GM21529 (cell line): Measurements from ENCODE around the gene SNX20.

ENCODE experiments used
- ATAC-seq: cut with Tn5 transposase; IDR thresholded peaks from one replicate; pipeline ENCODE4 v1.9.1; 2021; ENCODE audit not compliant: unreplicated experiment

The SNX20 gene

DNA sequence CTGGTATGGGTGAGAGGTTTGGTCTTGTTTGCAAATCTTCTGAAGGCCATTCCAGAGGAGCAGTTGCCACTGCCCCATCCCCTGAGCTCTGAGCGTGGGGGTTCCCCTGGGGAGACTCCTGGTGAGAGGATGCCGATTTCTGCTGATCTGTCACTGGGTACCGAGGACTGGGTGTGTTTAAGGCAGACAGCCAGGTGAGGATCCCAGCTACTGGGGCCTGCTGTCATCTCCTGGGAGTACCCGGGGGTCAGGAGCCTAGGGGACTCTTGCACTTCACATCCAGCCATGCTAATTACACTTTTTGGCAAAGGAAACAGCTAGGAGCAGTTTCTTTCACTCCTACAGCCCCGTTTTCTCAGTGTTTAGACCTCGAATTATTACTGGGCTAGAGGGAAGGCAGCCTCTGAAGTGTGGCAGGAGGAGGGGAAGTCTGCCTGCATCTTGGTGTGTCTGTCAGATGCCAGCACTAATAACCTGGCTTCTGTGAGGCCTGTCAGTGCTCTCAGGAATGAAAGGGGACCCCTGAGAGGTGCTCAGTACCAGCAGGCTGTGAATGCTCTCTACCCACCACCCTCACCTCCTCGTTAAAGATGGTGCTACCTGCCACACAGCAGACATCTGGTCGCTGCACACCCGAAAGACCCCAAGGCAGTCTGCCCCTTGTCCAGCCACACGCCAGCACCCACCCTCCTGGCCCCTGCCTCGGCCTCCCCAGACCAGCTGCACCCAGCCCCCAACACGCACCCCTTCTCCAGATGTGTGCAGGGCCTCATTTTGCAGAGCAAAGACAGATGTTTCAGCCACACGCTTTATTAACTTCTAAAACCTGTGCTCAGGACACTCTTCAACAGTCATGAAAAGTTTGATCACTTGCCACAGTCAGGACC lies 43.2 kb downstream of the SNX20 start:
- ATAC-seq, result no peak

DNA sequence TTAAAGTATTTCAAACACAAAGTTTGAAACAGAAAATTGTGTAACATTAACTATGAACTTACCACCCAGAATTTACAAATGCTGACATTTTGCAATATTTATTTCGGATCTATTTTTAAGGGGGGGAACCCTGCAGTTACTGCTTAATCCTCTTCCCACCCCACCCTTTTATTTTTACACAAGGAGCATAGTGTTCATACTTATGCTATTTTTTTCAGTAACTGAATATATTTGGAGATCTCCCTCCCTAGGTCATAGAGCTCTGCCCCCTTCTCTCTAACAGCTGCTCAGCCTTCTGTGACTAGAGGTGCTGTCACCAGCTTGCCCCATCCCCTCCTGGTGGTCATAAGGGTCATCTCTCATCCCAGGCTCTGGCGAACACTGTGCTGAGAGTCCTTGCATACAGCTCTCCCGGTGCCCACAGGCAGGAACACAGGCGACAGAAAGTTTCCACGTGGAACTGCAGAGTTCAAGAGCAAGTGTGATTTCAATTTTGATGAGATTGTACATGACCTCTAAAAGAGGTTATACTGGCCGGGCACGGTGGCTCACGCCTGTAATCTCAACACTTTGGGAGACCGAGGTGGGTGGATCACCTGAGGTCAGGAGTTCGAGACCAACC lies 44.2 kb downstream of the SNX20 start:
- no peak for ATAC-seq

DNA sequence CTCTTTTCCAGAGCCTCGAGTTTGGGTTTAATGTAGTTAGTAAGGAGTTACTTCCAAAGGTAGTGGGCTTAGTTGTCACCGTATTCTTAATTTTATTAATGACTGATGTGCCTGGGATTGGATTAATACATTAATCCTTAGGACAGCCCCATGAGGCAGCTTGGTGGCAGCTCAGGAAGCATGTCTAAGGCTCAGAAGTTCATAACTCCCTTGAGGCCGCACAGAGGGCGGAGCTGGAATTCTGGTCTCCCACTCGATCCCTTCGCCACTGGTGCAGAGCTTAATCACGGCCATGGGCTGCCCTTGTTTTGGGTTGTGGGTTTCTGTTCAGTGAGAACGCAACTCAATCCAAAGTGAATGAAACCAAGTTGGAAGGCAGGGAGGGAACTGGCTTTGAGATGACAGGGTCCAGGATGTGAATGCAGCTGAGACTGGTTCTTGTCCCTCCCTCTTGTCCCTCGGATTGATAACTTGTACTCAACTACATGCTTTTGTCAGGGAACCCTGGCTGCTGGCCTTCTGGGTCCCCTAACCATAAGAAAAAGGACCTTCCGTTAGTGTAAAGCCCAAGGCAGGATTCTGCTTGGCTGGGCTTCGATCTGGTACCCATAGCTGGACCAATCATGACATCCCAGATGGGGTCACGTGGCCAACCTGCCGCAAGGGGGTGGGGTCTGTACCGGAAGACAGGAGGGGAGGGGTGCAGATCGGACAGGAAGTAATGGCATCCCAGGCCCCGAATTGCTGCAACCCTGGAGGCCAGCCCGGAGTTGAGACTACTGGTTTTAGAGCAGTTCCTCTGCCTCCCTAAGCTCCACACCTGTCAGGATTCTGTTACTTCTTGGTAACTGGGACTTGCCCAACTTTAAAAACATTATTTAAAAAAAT lies 45.4 kb downstream of the SNX20 start:
- no peak for ATAC-seq

DNA sequence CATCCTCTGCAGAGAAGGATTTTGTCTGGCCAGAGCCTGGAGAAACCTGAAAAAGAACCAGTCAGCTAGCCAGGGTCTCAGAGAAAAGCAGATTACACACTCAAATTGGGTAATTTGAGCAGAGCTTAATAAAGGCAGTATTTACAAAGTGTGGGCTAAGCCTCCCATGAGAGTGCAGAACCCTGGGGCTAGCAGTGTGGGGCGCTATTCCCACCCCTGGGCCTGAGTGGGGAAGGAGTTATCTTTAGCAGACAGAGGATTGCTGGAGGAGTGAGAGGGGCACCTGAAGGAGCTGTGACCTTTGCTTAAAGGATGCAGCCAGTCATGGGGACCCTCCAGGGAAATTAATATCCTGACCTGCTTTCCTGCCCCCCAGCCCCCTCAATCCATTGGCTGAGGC lies 46.2 kb downstream of the SNX20 start:
- ATAC-seq, result no peak

DNA sequence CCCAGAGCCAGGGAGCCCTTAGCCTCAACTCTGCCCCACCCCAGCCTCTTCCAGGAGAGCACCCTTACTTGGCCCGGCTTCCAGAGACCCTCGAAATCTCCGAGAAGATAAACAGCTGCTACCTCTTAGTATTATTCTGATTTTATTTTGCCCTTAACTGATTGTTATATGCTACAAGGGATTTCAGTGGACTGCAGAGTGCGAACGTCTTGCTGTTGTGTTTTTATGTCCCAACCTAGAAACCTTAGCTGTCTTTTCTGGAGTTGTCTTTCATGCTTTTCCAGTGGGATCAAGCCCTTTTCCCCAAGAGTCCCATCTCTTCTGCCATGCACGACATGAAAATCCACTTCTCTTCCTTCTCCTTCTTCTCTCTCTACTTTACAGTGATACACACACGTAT lies 47.0 kb downstream of the SNX20 start:
- ATAC-seq, result no peak

DNA sequence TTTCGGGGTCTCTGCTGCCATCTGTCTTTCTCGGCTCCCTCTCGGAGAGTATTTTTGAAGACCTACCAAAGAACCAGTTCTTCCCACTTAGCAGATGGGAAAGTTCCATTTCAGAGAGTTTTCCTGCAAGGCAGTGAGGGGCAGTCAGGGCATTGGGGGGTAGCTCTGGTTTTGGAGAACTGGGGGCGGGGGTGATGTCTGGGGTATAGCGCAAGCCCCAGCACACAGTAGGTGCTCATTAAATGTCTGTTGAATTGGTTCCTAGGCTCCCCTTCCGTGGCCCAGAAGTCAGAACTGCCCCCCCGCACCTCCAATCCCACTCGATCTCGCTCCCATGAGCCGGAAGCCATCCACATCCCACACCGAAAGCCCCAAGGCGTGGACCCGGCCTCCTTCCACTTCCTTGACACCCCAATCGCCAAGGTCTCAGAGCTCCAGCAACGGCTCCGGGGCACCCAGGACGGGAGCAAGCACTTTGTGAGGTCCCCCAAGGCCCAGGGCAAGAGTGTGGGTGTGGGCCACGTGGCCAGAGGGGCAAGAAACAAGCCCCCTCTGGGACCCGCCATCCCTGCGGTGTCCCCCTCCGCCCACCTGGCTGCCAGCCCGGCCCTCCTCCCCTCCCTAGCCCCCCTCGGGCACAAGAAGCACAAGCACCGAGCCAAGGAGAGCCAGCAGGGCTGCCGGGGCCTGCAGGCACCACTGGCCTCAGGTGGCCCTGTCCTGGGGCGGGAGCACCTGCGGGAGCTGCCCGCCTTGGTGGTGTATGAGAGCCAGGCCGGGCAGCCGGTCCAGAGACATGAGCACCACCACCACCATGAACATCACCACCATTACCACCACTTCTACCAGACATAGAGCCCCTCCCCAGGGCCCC lies 47.9 kb downstream of the SNX20 start:
- no peak for ATAC-seq

DNA sequence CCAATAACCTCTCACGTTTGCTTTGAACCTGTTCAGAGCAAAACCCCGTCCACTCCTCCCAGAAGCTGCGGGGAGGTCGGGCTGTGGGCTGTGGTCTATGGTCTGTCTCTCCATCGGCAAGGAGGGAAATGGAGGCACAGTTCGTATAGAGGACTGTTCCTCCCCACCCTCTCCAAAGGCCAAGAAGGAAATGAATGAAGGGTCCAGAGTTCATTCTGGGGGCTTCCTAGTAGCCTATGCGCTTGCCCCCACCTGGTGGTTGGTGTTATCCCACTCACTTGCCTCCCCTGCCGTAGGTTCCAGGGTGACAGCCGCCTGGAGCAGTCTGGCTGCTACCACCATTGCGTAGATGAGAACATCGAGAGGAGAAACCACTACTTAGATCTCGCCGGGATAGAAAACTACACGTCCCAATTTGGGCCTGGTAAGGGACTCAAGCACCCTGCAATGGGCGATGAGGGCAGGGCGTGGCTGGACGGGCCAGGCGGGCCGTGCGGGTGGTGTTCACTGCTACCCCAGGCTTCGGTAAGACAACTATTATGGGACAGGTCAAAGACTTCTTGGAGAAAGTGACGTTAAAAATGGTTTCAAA lies 49.0 kb downstream of the SNX20 start:
- ATAC-seq, result no peak

DNA sequence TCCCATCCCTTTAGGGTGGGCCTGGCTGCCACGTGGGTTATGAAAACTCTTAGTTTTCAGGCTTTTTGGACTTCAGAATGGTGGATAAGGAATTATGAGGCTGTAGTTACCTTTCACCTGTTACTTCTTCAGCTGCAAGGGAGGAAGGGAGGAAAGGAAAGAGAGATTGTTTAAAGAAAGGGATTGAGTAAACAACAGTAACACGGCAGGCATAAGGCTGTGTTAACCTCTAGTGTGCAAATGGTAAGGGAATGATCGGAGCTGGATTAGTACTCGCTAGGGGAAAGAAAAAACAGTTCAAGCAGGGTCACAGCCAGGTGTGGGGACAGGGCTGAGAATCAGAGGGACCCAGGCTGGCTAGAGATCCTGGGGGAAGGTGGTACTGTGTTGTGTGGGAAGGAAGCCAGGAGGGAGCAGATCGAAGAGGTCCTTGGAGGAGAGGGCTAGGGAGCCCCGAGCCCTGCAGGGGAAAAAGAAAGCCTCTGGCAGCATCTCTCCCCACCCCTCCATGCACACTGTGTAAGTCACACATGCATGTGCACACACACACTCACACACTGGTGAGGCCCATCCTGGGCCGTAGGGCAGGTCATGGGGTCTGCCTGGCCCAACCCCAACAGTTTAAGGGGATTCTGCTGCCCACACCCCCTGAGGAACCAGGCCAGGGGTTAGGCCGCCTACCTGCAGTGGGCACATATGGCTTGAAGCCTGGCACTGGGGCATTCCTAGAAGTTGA lies 49.7 kb downstream of the SNX20 start:
- ATAC-seq, result no peak

DNA sequence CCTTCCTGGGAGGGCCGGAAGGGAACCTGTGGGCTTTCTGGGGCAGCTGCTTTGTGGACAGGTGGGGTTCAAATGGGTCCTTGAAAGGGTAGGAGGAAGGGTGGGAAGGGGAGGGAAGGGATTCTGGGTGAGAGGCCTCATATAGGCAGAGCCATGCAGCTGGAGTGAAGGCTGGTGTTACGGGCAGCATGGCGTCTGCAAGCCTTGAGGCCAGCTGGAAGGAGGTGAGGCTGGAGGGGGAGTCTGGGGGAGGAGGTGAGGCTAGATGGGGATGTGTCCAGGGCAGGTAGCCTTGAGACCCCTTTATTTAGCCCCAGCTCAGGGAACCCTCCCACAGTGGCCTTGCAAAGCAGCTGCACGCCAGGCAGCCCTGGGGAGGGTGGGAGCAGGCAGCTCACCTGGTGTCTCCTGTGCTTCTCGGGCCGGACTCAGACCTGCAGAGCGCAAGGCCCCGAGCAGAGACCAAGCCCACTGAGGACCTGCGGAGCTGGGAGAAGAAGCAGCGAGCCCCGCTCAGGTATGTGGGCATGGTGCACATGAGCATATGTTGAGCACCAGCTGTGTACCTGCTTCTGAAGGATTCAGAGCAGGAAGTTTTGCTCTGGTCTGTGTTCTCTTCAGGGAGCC lies 50.6 kb downstream of the SNX20 start:
- ATAC-seq, result no peak

DNA sequence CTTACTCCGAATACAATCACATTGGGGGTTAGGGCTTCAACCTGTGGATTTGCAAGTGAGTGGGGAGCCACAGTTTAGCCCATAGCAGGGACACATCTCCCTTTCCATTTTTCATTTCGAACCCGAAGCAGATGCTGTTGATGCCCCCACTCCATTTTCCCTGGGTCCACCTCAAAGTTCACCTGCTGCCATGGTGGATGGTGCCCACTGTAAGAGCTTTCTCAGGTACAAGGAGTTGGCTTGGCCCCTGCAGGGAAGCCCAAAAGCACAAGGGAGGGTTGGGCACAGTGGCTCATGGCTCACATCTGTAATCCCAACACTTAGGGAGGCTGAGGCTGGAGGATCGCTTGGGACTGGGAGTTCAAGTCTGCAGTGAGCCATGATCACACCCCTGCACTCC lies 51.8 kb downstream of the SNX20 start:
- ATAC-seq, result no peak

DNA sequence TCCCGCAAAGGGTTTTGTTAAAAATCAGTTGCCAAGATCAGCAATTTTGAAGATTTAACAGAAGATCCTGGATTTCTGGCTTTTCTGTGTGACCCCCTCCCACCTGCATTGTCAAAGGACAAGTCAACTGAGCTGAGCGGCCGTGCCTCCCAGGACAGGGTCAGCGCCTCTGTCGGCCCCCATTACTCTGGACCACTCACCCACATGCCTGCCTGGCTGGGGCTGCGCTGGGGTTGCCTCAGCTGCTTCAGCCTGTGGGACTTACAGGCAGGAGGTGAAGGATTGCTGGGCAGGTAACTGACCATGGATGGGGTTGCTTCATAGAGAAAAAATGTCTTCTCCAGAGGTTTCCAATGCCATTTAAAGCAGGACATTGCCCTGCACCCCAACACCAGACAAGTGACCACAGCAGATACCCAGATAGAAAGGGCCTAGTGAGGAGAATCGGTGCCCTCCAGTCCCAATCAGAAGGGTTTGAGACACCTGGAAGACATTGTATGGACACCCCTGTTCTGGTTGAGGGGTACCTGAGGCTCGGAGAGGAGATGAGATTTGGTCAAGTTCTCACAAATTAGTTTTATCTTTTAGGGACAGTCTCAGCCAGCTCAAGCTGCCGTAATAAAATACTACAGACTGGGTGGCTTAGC lies 52.8 kb downstream of the SNX20 start:
- ATAC-seq, result no peak

DNA sequence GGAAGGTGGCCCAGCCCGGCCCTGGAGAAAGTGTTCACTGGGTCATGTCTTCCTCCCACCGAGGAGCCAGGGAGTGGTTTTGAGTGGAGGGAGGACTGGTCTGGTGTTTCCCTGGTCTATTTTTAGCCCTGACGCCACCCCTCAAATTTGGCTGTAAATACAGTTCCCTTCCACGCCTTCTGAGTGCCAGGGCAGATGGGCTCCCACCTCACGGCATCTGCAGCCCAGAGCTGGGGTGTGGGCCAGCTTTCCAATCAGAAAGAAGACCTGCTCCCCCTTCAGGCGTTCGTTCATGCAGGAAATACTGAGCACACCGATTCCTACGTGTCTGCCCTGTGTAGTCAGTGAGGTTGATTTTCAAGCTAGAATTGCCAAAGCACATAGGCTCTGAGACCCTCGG lies 53.7 kb downstream of the SNX20 start:
- ATAC-seq, result no peak

DNA sequence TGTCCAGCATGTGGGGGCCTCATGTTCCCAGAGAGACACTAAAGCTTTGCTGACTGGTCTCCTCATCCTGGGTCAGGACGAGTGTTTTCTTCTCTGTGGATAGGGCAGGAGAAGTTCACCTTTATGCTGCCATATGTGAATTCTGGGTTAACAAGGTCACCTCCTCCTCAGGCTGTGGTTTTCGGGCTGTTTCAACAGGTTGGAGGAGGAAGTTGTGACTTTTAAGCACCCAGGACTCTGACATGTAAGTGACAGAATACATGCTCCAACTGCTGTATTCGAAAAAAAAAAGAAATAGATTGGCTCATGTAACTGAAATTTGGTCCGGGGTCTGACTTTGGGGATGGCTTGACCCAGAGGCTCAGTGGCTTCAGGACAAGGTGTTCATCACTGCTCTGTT lies 54.2 kb downstream of the SNX20 start:
- no peak for ATAC-seq

DNA sequence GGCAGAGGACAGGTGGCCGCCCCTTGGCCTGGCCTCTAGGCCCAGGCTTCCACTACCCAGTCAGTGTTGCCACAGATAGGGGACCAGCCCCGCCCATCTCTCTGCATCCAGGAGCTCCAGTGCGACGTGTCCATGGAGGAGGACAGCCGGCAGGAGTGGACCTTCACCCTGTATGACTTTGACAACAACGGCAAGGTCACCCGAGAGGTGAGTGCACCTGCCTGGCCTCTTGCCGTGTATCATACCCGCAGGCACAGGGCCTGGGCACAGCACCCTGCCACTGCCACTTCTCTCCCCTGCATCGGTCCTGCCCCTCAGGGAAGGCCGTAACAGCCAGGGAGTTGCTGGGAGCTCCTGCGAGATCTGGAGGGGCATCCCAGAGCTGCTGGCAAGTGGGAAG lies 55.7 kb downstream of the SNX20 start:
- ATAC-seq, result no peak

DNA sequence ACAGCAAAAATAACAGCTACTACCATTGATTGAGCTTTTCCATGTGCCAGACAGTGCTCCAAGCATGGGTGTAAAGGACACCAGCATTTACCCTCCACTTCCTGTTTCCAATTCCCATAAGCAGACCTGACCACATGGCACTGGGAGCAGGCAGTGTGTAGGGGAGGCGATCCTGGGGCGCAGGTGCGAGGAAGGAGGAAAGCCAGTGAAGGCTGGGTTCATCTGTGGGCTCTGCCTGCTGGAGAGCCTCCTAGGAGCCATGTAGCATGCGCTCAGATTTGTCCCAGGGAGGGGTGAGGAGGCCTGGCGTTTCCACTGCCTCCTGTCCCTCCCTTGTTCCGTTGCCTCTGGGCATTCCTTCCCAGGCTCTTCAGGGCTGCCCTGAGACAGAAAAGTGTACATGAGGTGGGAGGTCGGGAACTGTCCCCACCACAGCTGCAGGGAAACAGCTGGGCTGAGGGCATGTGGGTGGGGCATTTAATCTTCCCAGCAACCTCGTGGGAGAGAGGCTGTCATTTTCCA lies 56.6 kb downstream of the SNX20 start:
- ATAC-seq, result no peak

DNA sequence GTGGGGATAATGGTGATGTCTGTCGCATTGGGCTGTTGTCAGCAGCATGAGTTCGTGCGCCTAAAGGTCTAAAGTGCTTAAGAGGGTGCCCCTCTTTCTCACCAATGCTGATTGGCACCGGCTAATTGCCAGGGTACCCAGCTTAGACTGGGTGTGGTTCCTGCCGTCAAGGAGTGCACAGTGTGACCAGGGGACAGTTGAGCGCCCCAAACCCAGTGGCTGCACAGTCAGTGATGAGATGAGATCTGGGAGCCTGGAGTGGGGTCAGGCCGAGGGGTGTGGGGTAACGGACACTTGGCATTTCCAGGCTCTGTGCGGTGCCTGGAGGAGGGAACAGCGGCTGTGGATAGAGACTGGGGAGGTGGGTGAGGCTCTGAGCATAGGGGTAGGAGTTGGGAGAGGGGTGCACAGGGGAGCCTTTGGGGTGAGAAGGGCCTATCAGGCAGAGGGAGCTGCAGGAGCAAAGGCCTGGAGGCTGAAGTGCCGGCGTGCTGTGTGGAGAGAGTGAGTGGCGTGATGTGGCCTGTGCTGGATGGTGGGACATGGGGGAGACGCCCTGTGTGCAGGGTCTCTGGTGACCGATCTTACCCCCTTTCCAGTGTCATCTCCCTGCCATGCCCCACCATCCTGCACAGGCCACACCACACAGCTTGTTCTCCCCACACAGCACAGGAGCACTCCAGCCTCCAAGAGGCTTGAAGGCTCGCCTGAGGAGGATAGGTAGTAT lies 58.3 kb downstream of the SNX20 start:
- no peak for ATAC-seq

DNA sequence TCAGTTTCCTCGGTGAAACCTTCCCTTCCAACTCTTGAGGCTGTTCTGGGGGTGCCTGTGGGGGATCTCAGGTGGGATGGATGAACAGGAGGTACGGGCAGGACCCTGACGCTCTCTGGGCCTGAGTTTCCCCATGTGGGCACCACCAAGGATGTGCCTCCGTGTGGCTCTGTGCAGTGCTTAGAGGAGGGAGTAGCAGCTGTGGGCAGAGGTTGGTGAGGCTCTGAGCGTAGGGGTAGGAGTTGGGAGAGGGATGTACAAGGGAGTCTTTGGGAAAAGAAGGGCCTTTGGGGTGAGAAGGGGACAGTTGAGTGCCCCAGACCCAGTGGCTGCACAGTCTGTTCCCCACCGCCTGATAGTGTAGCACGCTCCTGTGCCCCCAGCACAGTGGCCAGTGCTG lies 59.1 kb downstream of the SNX20 start:
- ATAC-seq, result no peak
